Limb (tissue), 2 donors: Measurements from ENCODE around the gene CTNNBIP1.
A peak's percentile ranks its signal among the peaks of the same experiment; 100 is the strongest.

Experiments used
- DNase-seq, 2 donors: peaks; one replicate each; pipeline ENCODE4 v3.0.0-alpha.2; 2016; ENCODE audit errors: extremely low spot score in 2 of 2

The CTNNBIP1 gene

DNA sequence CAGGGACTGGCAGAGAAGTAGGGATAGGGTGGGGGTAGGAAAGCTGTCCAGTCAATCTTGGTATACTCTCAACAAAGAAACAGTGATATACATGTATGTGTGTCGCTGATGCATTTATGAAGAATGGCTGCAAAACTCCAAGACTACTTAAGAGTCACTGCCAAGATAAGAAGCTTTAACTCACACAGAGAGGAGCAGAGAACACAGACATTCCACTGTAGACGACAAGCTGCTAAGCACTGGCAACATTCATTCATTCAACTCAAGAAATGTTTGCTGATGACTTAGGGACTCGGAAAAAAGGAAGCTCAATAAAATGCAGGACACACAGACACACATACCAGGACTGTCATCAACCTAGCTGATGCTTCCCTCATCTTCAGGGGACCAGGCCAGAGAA, 5.5 kb downstream of the CTNNBIP1 start:
- DNase-seq: no peak

DNA sequence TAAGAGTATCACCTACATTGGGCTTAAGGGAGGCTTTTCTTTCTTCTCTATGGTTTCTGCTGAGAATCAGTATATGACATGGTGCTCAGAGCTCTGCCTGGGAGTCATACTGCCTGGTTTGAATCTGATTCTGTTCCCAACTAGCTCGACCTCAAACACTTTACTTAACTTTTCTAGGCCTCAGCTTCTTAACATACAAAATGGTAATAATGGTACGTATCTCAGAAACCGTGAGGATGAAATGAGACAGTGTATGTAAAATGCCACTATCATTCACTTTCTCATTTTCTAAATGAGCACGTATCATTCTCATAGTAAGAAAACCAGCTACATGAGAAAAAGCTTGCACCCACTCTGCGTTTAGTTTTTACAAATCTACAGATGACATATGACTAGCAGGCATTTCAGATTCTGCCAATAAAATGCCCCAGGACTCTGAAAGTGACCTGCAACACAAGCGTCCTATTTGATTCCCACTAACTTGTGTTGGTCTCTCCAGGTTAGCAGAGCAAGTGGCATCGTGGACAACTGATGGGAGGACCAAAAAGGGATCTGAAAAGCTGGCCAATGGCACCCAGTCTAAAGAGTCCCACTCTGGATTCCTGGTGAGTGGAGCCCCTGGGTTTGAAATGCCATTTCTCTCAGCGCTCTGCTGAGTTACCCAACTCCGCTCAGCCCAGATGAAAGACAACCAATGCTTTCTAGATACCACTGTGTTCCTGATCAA, 6.1 kb downstream of the CTNNBIP1 start:
- DNase-seq: no peak

DNA sequence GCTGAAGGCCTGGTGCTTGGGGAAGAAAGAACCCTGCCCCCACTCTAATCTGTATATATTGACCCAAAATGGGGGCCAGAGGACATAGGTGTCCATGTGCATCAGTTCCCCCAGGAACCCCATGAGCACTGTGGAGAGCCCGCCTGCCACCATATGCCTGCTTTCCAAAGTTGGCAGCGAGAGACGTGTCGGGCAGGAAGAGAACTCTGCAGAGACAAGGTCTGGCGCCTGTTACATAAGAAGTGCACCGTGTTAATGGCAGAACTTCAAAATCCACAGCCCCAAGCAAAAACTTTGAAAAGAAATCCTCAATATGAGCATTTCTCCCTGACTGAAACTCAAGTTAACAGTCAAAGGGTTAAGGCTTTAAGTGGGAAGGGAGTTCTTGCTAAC, 8.0 kb downstream of the CTNNBIP1 start:
- DNase-seq: no peak

DNA sequence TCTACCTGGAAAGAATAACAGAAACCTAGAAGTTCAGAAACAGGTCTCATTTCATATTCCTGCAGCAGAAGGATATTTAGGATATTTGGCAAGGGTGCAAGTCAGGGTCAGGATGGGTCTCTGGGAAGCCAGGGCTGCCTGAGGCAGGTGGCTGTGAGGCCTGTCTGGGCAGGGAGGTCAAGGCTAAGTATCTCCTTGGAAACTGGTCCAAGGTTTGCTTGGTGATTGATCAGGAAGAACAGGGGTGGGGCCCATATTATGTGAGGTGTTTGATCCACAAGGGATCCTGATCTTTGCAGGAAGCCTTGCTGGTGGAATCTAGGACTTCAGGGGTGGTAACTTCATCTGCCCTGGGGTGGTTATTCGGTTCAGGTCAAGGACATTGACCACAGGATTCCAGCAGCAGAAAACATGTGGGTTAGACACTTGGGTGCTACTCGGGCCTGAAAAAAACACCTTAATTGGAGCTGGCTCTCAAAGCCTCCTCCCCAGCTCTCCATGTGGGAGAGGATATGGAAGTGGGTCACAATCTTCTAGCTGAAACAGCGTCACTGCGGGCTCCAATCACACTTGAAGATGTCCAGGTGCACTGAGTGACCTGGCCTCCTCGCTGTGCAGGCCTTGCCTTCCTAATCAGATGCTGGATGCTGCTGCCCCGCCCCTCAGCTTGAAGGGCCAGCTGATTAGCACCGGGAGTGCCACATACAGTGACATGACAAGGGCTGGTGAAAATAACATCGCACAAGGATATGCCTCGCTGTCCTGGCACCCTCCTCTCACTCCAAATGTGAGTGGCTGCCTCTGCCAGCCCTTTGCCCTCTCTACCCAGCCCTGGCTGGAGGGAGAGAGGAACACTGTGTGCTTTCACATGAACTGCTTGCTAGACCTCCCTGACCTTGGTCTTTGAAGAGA, 8.7 kb downstream of the CTNNBIP1 start:
- DNase-seq: no peak

DNA sequence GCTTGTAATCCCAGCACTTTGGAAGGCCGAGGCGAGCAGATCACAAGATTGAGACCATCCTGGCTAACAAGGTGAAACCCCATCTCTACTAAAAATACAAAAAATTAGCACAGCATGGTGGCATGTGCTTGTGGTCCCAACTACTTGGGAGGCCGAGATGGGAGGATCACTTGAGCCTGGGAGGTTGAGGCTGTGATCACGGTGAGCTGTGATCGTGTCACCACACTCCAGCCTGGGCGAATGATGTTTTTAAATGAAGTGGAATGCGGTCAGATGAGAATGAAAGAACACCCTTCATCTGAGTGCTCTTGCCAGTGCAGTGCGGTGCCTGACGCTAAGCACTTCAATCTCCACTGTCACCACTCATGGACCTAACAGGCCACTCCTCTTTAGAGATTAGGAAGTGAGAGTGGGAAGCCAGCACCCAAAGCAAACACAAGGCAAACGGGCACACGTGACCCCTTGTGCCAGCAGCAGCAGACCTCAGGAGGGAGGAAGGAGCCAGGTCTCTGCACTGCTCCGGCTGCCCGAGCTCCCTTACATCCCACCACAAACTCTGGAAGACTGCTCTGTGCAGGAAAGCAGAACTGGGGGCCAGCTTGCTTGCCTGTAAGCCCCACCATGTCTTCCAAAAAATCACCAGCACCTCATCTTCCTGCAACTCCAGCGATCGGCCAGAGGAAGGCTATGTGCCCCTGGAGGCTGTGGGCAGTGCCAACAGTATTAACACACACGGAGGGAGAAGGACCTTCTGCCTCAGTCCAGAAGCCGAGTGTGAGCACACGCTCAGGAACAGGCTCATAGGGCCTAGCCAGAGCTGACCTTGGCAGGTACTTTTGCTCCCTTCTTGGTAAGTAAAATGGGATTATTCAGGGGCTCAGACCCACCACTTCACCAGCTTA, 9.7 kb downstream of the CTNNBIP1 start:
- no peak for DNase-seq

DNA sequence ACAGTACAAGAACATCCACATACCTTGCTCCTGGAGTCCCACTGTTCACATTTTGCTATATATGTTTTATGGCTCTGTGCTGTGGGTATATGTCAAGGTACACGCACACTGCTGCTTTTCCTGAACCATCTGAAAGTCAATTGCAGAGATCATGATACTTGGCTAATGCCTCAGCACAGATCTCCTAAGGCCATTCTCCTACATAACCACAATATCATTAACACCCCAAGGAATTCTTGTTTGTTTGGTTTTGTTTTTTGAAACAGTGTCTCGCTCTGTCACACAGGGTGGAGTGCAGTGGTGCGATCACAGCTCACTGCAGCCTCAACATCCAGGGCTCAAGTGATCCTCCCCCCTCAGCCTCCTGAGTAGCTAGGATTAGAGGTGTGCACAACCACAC, 16.0 kb downstream of the CTNNBIP1 start:
- DNase-seq: no peak

DNA sequence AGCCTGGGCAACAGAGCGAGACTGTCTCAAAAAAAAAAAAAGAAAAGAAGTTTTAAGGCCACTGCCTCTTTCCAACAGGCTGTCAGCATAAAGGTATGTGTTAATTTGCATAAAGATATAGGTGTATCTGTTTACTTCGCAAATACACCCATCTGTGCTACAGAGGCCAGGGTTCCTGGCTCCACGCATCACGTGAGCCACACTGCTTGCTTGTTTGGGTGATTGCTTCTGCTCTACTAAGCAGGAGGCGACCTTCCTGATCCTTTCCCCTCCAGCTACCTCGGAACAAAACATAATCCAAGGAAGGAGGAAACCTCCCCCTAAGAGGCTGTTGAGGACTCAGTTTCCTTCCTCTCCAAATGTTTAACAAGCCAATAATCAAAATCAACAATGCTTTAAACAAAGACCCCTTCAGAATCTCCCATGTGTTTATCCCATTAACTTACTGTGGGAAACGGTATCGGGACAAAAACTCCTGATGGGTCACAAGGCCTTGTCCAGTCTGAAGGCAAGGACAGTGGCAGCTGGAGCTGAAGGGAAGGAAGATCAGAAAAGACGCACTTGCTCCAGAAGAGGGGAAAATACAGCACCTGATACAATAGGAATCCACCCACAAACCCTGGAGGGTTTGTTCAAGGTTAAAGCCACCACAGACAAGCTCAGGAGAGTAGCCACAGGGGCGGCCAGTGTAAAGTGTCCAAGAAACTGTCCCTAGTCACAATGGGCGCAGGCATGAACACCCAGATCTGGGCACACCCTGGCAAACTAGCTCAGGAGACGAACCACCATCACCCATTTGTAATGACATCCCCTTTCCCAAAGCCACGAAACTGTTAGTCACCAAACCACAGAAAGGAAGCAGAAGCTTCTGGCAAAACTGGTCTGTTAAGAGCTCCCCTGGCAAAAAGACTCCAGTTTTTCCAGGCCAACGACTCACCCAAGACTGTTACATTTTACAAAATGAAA, 17.2 kb downstream of the CTNNBIP1 start:
- DNase-seq: no peak

DNA sequence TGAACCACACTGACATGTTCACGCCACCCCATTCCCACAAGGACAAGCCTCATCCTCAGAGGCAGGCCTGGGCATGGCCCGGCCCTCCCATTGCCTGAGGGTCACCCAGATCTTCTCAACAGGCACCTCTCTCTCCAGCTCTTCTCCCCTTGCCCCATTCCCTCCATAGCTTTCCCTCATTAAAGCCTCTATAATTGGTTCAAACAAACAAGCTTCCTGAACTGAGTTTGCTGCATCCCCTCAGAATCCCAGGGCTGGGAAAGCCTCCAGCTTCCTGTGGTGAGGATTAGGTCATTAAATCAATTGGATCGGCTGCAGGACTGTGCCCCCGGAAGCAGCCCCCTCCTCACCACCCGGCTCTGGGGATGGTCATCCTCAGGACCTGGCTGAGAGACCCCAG, 18.9 kb downstream of the CTNNBIP1 start:
- no peak for DNase-seq

DNA sequence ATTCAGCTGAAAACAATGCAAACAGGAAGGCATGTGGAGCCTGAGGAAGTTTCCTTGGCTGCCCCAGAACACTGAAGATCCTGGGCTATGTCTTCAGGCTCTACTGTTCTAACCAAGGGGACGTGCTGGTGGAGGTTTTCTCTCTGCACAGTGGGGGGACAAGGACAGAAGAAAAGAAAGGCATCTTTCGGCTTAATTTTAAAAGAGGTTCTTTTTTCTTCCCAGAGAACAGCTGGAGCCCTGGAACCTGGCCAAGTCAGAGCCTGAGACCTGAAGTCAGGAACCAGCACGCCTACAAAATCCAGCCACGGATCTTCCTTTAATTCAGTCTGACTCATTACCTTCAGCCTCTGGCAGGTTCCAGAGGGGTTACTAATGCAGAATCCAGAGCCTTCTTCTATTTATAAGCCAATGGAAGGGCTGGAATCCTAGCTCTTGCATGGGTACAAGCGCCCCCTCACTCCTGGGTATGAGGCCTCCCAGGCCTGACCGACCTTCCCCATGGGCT, 19.8 kb downstream of the CTNNBIP1 start:
- peak; percentile 50 to 71 for DNase-seq

DNA sequence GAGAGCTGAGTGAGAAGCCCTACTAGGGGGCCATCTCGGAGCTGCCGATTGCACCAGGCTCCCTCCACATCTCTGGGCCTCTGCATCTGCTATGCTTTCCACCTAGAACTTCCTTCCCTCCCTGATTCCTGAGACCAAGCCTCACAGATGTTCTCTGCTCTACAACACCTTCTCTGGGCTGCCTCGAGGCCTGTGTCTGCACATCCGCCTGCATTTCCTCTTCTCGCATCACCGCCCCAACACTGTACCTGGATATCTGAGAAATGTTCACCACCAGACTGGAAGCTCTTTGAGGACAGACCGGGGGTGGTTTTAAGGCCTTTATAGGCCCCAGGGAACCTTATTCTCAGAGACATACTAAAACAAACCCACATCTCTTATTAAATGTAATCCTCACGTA, 20.7 kb downstream of the CTNNBIP1 start:
- no peak for DNase-seq

DNA sequence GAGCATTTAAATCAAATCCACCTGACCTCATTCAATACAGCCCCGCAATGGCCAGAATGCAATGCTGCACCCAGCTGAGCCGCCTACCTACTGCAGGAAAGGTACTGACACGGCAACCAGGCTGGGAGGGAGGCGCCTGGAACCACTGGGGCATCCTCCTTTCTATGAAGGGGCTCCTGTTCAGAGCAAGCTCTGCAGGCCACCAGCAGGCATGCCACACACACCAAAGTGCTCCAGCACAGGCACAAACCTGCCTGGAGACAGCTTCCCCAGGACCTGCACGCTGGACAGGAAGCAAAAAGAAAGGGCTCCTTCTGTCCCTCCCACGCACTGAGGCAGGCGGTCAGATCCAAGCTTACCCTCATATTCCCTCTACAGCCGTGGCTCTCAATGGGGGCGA, 21.2 kb downstream of the CTNNBIP1 start:
- no peak for DNase-seq

DNA sequence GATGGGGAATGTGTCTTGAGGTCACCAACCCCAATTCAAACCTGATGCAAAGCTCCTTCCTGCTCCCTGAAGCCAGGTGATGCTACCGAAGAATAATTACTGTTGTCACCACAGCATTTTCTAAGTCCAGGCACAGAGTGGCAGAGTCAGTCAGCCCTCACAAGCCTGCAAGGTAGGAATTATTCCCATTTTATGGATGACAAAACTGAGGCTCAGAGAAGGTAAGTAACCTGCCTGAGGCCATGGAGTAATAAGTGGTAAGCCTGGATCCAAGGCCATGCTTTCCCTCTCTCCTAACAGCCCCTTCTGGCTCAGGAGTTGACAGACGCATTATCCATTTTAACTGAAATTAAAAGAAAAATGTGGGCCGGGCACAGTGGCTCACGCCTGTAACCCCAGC, 23.0 kb downstream of the CTNNBIP1 start:
- no peak for DNase-seq

DNA sequence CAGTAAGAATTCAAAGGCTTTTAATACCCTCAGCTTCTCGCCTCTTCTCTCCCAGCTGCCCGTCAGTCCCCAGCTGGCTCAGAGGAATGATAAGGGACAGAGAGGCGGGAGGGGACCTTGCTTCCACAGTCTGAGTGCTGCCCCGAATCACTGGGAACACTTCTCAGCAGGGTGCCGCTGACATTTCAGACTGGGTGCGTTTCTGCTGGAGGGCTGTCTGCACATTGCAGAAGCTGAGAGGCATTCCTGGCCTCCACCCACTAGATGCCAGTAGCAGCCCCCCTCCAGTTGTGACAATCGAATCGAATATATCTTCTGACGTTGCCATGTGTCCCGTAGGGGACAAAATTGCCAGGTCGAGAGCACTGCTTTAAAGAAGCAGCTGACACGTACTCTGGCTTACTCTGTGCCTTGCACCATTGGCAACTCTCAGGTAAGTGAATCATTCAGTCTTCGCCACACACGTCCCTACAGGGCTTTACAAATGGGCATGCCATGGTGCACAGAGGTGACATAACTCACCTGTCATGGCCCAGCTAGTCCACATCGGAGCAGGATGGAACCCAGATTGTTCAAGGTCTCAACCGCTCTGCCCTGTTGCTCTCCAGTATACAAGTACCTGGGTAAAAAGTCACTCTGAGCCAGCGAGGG, 23.9 kb downstream of the CTNNBIP1 start:
- DNase-seq: no peak

DNA sequence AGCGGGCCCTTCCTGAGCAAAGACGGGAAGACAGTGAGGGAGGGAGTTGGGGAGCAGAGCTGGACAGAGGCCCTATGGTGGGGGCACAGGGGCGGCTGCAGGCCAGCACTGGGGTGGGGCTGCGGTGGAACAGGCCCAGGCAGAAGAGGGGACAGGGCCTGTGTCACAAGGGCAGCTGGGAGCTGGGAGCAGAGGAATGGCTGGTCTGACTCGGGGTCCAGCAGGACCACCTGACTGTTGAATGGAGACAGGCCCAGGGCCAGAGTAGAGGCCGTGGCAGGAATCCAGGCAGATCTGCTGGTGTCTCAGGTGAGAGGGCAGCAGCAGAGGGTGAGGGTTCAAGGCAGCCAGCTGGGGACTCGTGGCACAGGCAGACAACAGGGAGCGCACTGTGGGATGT, 25.3 kb downstream of the CTNNBIP1 start:
- DNase-seq: no peak

DNA sequence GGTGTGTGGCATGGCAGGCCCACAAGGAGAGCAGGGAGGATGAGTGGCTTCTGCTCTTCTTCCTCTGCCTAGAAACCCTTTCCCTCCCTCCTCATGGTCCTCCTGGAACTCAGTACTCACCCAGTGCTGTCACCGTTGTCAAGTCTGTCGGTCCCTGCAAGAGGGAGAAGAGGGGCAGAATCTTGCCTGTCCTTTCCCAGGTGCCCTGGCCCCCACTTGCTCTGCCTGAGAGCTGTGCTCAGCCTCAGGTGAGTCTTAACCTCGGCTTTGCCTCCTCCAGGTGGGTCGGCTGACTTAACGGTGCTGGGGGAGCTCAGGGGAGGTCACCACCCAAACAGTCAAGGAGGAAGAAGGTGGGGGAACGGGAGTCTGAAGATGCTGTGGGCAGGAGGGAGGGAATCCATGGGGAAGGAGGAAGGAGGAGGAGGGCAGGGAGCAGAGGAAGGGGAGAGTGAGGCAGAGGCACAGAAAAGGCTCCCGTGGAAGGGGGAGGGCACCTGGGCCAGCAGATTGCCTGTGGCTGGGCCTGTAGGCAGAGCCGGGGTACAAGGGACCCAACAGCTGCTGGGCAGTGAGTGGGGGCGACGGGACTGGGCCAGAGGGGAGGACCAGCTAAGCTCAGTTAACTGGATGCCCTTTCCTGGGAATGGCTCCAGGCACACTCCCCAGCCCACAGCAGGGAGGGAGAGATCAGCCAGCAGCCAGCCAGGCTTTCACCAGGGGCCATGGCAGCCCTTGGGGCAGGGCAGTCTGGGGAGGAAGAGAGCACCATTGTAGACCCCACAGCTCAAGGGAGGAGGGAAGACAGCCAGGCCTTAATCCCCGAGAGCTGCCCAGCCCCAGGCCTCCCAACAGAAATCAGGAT, 26.3 kb downstream of the CTNNBIP1 start:
- no peak for DNase-seq

DNA sequence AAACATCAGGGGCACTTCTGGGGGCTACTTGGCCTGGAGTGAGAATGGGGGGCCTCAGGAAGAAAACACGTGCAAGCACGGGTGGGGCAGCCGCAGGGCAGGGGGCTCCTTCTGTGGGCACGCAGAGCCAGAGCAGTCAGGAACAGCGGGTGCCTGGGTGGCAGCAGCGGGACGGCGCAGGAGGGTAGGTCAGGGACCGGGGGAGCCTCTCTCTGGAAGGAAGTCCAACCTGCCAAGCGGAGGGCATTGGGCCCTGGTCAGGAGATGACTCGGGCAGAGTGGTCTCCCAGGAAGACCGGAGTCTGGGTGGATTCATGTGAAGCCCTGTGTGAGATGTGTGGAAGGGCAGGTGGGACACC, 27.1 kb downstream of the CTNNBIP1 start:
- DNase-seq: no peak

DNA sequence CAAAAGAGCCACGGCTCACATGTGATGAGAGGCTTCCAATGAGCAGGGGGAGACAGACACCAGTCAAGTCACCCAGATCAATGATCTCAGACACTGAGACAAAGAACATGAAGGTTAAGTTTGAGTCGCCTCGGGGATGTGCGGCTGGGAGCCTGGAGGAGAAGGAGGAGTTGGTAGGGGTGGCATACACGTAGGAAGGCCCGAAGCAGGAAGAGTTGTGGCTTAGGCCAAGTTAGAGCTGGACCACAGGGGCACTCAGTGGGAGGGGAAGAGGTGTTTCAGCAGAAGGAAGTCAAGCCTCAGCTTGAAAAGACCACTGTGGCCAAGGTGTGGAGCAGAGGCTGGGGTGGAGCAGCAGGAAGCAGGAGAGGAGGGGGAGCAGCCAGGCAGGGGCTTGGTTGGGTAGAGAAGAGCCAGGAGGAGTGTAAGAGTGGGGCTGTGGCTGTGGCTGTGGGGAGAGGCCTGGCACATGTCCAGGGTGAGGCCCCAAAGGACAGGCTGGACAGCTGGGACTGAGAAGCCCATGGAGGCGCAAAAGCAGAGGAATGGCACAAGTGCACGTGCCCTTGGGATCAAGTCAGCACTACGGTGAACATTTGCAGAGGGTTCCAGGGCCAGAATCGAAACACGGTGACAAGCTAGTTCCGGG, 27.6 kb downstream of the CTNNBIP1 start:
- no peak for DNase-seq

DNA sequence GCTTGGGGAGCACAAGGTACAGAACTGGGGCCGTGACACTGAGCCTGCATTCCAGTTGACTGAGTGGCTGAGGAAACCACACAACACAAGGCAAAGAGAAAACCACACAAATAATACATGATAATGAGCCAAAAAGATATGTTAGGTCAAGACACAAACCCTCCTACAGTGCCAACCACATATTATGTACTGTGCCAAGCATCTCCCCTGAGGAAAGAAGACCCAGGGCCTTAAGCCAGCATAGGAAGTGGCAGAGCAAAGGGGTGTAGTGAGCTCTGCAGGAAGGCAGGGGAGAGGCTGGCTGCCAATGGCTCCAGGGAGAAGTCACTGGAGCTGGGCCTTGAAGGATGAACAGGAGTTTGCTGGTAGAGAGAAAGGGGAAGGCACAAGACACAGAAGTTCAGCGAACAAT, 28.2 kb downstream of the CTNNBIP1 start:
- no peak for DNase-seq

DNA sequence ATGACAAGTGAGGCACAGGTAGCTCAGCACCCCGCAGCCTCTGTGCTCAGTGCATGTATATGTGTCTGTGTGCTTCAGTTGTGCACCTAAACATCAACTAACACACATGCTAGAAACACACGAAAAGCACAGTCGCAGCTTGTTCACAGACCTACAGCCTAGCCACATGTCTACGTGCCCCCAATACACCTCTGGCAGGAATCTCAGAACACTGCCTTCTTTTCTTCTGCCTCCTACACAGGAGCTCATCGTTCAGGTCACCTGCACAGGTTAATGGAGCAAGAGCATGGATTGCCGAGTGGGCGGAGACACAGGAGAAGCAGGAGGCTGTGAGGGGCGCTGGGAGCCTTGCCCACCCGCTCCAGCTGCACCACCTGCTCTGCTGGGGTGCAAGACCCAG, 31.7 kb downstream of the CTNNBIP1 start:
- no peak for DNase-seq
